Nephron (organoid): Measurements from ENCODE around the gene TXNDC5.
A peak's percentile ranks its signal among the peaks of the same experiment; 100 is the strongest.

Source experiments
- H3K27ac Mint-ChIP-seq, 3 experiments: 2 replicates each; pipeline ENCODE4 v1.8.0; 2020; ENCODE audit warnings: mixed read lengths in 3 of 3, mild to moderate bottlenecking in 2 of 3, moderate library complexity in 1 of 3
- H3K27me3 Mint-ChIP-seq: 2 replicates; pipeline ENCODE4 v1.8.0; 2021; ENCODE audit warnings: low read depth, mild to moderate bottlenecking, moderate library complexity, mixed read lengths
- H3K36me3 Mint-ChIP-seq: 2 replicates; pipeline ENCODE4 v1.8.0; 2020; ENCODE audit warnings: low read depth, mixed read lengths
- H3K4me1 Mint-ChIP-seq: 2 replicates; pipeline ENCODE4 v1.8.0; 2020; ENCODE audit warnings: mixed read lengths
- H3K4me3 Mint-ChIP-seq, 3 experiments: 2 replicates each; pipeline ENCODE4 v1.8.0; 2020; ENCODE audit warnings: mild to moderate bottlenecking in 3 of 3, mixed read lengths in 3 of 3, moderate library complexity in 2 of 3
- H3K9me3 Mint-ChIP-seq: 2 replicates; pipeline ENCODE4 v1.8.0; 2020; ENCODE audit warnings: mixed read lengths
- TF ChIP-seq, protein P1 (sequence below), 3 experiments: fragments of 200-600 bp; sonication (generic); IDR thresholded peaks; one replicate each; pipeline ENCODE4 v1.5.0; 2021; ENCODE audit warnings: antibody characterized with exemption in 3 of 3; ENCODE audit not compliant: unreplicated experiment in 3 of 3

Gene TXNDC5

DNA sequence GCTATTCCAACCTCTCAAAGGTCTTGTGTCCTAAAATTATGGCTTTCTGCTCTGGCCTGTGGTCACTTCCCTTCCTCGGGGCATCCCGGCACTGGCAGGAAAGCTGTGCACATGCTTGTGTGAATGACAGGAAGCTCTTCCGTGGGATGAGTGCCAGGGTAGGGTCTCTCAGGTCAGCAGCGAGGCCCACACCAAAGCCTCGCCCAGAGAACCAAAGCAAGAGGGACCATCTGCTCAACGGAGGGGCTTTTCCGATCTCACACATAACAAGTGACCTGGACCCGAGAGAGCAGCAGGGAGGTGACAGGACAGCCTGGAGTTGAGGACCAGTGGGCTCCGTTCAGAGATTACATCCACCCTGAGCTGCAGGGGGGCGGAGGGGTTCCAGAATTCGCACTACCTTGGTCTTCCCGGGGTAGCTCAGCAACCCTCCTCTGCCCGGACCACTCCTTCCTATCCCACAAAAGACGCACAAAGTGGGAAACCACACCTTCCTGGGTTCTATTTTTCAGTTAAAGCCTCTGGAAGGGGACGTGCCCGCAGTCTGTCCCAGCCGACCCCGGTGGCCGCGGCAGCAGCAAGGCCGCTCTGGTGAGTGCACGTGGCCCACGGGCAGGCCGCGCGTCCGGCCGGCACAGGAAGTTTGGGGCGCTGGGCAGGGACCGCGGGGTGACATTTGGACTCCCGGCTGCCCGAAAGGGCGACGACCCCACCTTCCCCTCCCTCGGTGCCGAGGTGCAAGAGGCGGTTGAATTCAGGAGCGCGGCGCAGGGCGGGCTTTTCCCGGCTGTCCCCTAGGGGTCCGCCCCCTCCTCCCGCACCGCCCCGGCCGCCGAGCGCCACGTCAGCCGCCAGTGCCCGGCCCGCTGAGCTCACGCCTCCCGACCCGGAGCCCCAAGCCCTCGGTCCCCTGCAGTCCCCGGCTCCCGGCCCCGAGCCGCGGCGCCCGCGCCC, 988 bp downstream of the TXNDC5 start:
- peaks cover 7% of the 10 kb centered on the region for H3K36me3 Mint-ChIP-seq
- H3K27me3 Mint-ChIP-seq: no peaks in the 10 kb centered on the region
- H3K4me1 Mint-ChIP-seq: peaks cover 17% of the 10 kb centered on the region
- H3K4me3 Mint-ChIP-seq: peak overlapping the region; percentile 83 to 93 (median 86)
- TF ChIP-seq, protein P1, sequence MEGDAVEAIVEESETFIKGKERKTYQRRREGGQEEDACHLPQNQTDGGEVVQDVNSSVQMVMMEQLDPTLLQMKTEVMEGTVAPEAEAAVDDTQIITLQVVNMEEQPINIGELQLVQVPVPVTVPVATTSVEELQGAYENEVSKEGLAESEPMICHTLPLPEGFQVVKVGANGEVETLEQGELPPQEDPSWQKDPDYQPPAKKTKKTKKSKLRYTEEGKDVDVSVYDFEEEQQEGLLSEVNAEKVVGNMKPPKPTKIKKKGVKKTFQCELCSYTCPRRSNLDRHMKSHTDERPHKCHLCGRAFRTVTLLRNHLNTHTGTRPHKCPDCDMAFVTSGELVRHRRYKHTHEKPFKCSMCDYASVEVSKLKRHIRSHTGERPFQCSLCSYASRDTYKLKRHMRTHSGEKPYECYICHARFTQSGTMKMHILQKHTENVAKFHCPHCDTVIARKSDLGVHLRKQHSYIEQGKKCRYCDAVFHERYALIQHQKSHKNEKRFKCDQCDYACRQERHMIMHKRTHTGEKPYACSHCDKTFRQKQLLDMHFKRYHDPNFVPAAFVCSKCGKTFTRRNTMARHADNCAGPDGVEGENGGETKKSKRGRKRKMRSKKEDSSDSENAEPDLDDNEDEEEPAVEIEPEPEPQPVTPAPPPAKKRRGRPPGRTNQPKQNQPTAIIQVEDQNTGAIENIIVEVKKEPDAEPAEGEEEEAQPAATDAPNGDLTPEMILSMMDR (IDR thresholded peaks at IDR 0.05; ENCODE audit: unreplicated experiment in 3 of 3): no peak
- no peaks in the 10 kb centered on the region for H3K9me3 Mint-ChIP-seq
- peak overlapping the region; percentile 24 to 77 (median 35) for H3K27ac Mint-ChIP-seq

DNA sequence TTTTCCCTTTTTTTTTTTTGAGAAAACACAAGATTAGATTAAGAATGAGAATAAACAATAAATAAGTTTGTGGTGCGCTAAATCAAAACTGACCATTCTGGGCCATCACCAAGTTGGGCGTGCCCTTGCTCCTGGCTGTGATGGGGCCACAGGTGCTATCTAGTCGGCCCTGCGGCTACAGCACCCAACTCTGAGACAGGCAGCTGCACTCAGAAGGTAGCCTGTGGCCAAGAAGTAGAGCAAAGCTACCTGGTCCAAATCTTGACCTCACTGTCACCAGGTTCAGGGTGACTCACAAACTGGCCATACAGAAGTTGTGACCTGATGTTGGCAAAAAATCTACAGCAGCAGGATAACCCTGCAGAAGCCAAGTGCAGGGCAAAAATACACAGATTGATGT, 3.4 kb downstream of the TXNDC5 start:
- Mint-ChIP-seq H3K9me3 (no peaks in the 10 kb centered on the region), H3K36me3 (peaks cover 20% of the 10 kb centered on the region), H3K4me3 (no peak overlapping the region), H3K27me3 (no peaks in the 10 kb centered on the region), H3K4me1 (peaks cover 17% of the 10 kb centered on the region), H3K27ac (no peak overlapping the region)
- TF ChIP-seq, protein P1 (IDR thresholded peaks at IDR 0.05; ENCODE audit: unreplicated experiment in 3 of 3): no peak

DNA sequence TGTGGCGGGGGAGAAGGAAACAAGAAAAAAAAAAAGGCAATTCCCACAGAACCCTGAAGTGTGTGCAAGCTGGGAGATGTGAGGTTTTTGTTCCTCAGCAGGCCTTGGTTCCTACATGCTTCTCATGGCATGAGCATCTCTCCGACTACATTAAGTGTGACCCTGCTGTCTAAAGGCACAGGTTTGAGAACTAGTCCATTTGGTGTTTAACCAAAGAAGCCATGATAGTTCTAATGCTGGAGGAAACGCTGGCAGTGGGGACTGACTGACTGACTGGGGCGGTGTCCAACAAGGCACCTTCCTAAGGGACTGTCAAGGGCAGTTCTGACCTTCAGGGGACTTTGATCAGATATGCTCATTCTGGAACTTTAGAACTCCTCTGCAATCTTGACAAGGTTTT, 3.8 kb downstream of the TXNDC5 start:
- H3K27ac Mint-ChIP-seq: no peak overlapping the region
- TF ChIP-seq, protein P1 (IDR thresholded peaks at IDR 0.05; ENCODE audit: unreplicated experiment in 3 of 3): no peak
- H3K36me3 Mint-ChIP-seq: peaks cover 24% of the 10 kb centered on the region
- no peaks in the 10 kb centered on the region for H3K27me3 Mint-ChIP-seq
- peaks cover 17% of the 10 kb centered on the region for H3K4me1 Mint-ChIP-seq
- H3K9me3 Mint-ChIP-seq: no peaks in the 10 kb centered on the region
- peak overlapping the region in 2 of 3 experiments; percentile 60 to 64 for H3K4me3 Mint-ChIP-seq

DNA sequence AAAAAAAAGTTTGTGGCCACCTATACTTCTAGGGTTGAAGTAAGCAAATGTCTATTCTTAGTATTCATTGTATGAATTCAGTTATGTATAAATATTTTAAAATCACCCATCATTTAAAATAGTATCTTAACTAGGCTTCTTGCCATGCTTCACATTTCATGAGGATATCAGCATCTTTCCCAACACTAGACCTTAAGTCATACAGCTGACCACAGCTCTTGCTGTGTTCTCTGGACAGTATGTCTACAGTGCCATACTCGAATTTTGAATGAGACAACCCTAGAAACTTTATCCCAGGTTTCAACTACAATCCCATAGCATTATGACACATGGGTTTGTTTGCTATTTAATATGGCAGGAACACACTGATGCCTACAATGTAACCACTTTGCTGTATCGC, 5.2 kb downstream of the TXNDC5 start:
- Mint-ChIP-seq H3K4me3 (no peak overlapping the region), H3K4me1 (peaks cover 17% of the 10 kb centered on the region), H3K9me3 (no peaks in the 10 kb centered on the region), H3K27me3 (no peaks in the 10 kb centered on the region), H3K36me3 (peaks cover 35% of the 10 kb centered on the region), H3K27ac (no peak overlapping the region)
- TF ChIP-seq, protein P1 (IDR thresholded peaks at IDR 0.05; ENCODE audit: unreplicated experiment in 3 of 3): no peak

DNA sequence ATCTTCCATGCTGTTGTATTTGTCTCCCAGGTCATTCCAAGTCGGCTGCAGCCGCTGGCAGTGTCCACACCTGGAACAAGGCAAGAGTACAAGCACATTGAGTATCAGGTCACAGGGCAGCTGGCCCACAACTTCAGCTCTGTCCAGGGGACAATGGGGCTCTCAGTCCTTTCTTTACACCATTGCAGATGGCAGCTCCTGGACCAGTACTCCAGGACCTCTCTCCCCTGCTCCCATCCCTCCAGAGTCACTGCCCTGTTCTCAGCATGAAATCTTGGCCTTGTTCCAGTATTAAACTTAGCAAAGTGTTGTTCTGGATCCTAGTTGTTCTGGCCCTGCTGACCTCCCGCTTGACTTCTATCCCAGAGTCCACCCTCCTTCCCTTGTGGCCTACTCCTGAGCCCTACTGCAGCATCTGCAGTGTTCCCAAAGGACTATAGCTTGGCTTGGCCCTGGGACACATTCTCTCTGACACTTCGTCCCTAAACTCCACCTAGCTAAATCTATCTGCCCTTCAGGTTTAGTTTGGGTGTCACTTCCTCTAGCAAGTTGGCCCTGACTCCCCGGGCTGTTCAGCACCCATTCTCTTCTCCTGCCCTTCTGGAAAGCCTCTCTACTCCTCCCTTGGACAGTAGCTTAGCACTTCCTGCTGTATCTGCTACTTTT, 5.8 kb downstream of the TXNDC5 start:
- H3K27me3 Mint-ChIP-seq: no peaks in the 10 kb centered on the region
- no peak overlapping the region for H3K4me3 Mint-ChIP-seq
- peaks cover 17% of the 10 kb centered on the region for H3K4me1 Mint-ChIP-seq
- TF ChIP-seq, protein P1 (IDR thresholded peaks at IDR 0.05; ENCODE audit: unreplicated experiment in 3 of 3): no peak
- H3K27ac Mint-ChIP-seq: no peak overlapping the region
- peaks cover 35% of the 10 kb centered on the region for H3K36me3 Mint-ChIP-seq
- no peaks in the 10 kb centered on the region for H3K9me3 Mint-ChIP-seq
